Activated naive CD4-positive, alpha-beta T cell treated with anti-CD3 and anti-CD28 coated beads, Interleukin-2, amount 50 U/mL, for 24 hours (primary cell): ENCODE data around the gene RAP1GAP2.
"Not testable (repeated sequence)": the region's sequence is repeated elsewhere in the genome, so short reads cannot be mapped to it uniquely, and the experiment has no call there.

Source experiments
- H3K27ac Mint-ChIP-seq: one replicate; pipeline ENCODE4 v1.8.0; 2021; ENCODE audit warnings: mild to moderate bottlenecking, mixed read lengths
- H3K27me3 Mint-ChIP-seq: one replicate; pipeline ENCODE4 v1.8.0; 2021; ENCODE audit warnings: mixed read lengths
- H3K36me3 Mint-ChIP-seq: one replicate; pipeline ENCODE4 v1.8.0; 2021; ENCODE audit warnings: mixed read lengths
- H3K4me1 Mint-ChIP-seq: one replicate; pipeline ENCODE4 v1.8.0; 2021; ENCODE audit warnings: mixed read lengths
- H3K4me3 Mint-ChIP-seq: one replicate; pipeline ENCODE4 v1.8.0; 2021; ENCODE audit warnings: mild to moderate bottlenecking, mixed read lengths
- H3K9me3 Mint-ChIP-seq: one replicate; pipeline ENCODE4 v1.8.0; 2021; ENCODE audit warnings: mixed read lengths

Gene RAP1GAP2

GRCh38 chr17:3049705-3050295 lies 253.6 kb downstream of the RAP1GAP2 start:
- H3K36me3 Mint-ChIP-seq: no peaks in the 10 kb centered on the region
- H3K4me3 Mint-ChIP-seq: peak overlapping the region; percentile 95
- peaks cover 3% of the 10 kb centered on the region for H3K4me1 Mint-ChIP-seq
- no peak overlapping the region for H3K27ac Mint-ChIP-seq
- H3K27me3 Mint-ChIP-seq: peaks cover 1% of the 10 kb centered on the region
- no peaks in the 10 kb centered on the region for H3K9me3 Mint-ChIP-seq

- not testable (repeated sequence) for H3K4me1 Mint-ChIP-seq, H3K27me3 Mint-ChIP-seq, H3K9me3 Mint-ChIP-seq, H3K36me3 Mint-ChIP-seq, H3K27ac Mint-ChIP-seq, H3K4me3 Mint-ChIP-seq
Observed at GRCh38 chr17:3054868-3055267, 258.6 kb downstream of the RAP1GAP2 start.

GRCh38 chr17:3062824-3063377 lies 266.7 kb downstream of the RAP1GAP2 start:
- H3K4me1 Mint-ChIP-seq, H3K27me3 Mint-ChIP-seq, H3K9me3 Mint-ChIP-seq, H3K27ac Mint-ChIP-seq, H3K4me3 Mint-ChIP-seq, H3K36me3 Mint-ChIP-seq: not testable (repeated sequence)

- not testable (repeated sequence) for H3K4me1 Mint-ChIP-seq, H3K27ac Mint-ChIP-seq, H3K4me3 Mint-ChIP-seq, H3K36me3 Mint-ChIP-seq, H3K9me3 Mint-ChIP-seq, H3K27me3 Mint-ChIP-seq
Observed at GRCh38 chr17:3063507-3063906, 267.3 kb downstream of the RAP1GAP2 start, which contains the start of gene OR1D5. Gene OR1D5 (minus strand): TSS chr17:3063607. CDS start chr17:3063607, 0 bp downstream.

GRCh38 chr17:3065192-3065591 lies 269.0 kb downstream of the RAP1GAP2 start:
- not testable (repeated sequence) for H3K9me3 Mint-ChIP-seq, H3K4me1 Mint-ChIP-seq, H3K27me3 Mint-ChIP-seq, H3K36me3 Mint-ChIP-seq, H3K27ac Mint-ChIP-seq, H3K4me3 Mint-ChIP-seq

- H3K9me3 Mint-ChIP-seq, H3K4me3 Mint-ChIP-seq, H3K27me3 Mint-ChIP-seq, H3K4me1 Mint-ChIP-seq, H3K27ac Mint-ChIP-seq, H3K36me3 Mint-ChIP-seq: not testable (repeated sequence)
Observed at GRCh38 chr17:3073850-3074249, 277.6 kb downstream of the RAP1GAP2 start.
